CD4-positive, CD25-positive, alpha-beta regulatory T cell (primary cell): ENCODE measurements around the gene SORCS2. TPM values are rescaled to one million over a fixed set of nuclear protein-coding genes. Genes with fewer than 3 reads are reported as not detected.
A peak's percentile ranks its signal among the peaks of the same experiment; 100 is the strongest.

Experiments used
- ATAC-seq, 2 donors: fragments of 150-1000 bp; cut with Tn5 transposase; one replicate each; pipeline ENCODE4 v1.10.0; 2021; ENCODE audit warnings: low read depth in 2 of 2, moderate number of reproducible peaks in 2 of 2, moderate library complexity in 1 of 2
- DNase-seq, 3 donors: peaks; one replicate each; pipeline versions ENCODE4 v3.0.0 to v3.0.0-alpha.2; 2012 to 2022; ENCODE audit warnings: mixed read lengths in 1 of 3
- H3K27ac ChIP-seq: one replicate; pipeline ENCODE4 v1.7.0; 2013; ENCODE audit warnings: mild to moderate bottlenecking, low read length; ENCODE audit not compliant: insufficient read depth, poor library complexity, severe bottlenecking
- H3K27me3 ChIP-seq: one replicate; pipeline ENCODE4 v1.7.0; 2013; ENCODE audit warnings: low read length; ENCODE audit not compliant: control insufficient read depth, insufficient read depth
- H3K36me3 ChIP-seq: one replicate; pipeline ENCODE4 v1.7.0; 2013; ENCODE audit warnings: mild to moderate bottlenecking, low read length, moderate library complexity; ENCODE audit not compliant: control insufficient read depth, insufficient read depth
- H3K4me1 ChIP-seq: 2 replicates; pipeline ENCODE4 v1.7.0; 2013; ENCODE audit warnings: mild to moderate bottlenecking, low read length; ENCODE audit not compliant: insufficient read depth, control insufficient read depth, poor library complexity, severe bottlenecking
- H3K4me3 ChIP-seq: one replicate; pipeline ENCODE4 v1.7.0; 2013; ENCODE audit warnings: low read depth, mild to moderate bottlenecking, low read length, moderate library complexity
- H3K9me3 ChIP-seq, 2 experiments: 1 replicate in 1 of 2; 2 replicates in 1 of 2; pipeline ENCODE4 v1.7.0; 2013; ENCODE audit warnings: low read length in 2 of 2, mild to moderate bottlenecking in 1 of 2, moderate library complexity in 1 of 2; ENCODE audit not compliant: control insufficient read depth in 2 of 2
- H3K27ac Mint-ChIP-seq, 3 donors: one replicate each; pipeline ENCODE4 v1.8.0; 2020 to 2022; ENCODE audit warnings: mild to moderate bottlenecking in 3 of 3, mixed read lengths in 3 of 3, moderate library complexity in 2 of 3
- H3K27me3 Mint-ChIP-seq: one replicate; pipeline ENCODE4 v1.8.0; 2022; ENCODE audit warnings: mild to moderate bottlenecking, mixed read lengths
- H3K36me3 Mint-ChIP-seq: one replicate; pipeline ENCODE4 v1.8.0; 2020; ENCODE audit warnings: mixed read lengths
- H3K4me1 Mint-ChIP-seq, 4 donors: one replicate each; pipeline ENCODE4 v1.8.0; 2020 to 2022; ENCODE audit warnings: mixed read lengths in 4 of 4, mild to moderate bottlenecking in 1 of 4
- H3K4me3 Mint-ChIP-seq, 4 donors: one replicate each; pipeline ENCODE4 v1.8.0; 2020 to 2022; ENCODE audit warnings: mild to moderate bottlenecking in 4 of 4, mixed read lengths in 4 of 4, moderate library complexity in 3 of 4
- H3K9me3 Mint-ChIP-seq, 7 donors: one replicate each; pipeline ENCODE4 v1.8.0; 2020 to 2022; ENCODE audit warnings: mixed read lengths in 7 of 7, mild to moderate bottlenecking in 3 of 7, moderate library complexity in 2 of 7
- polyA plus RNA-seq, 4 donors: library from polyadenylated mRNA; unstranded; fragments of 300-500 nt; fragmentation: Illumina TruSeq; gene quantifications; one replicate each; pipeline ENCODE4 v1.2.3, GENCODE V29; 2021
- total RNA-seq: library from RNA; stranded (reverse); gene quantifications from one replicate; pipeline ENCODE4 v1.2.3, GENCODE V29; 2022

Gene SORCS2
- total and polyA plus RNA-seq, 5 donors from 2014 or later = not detected

DNA sequence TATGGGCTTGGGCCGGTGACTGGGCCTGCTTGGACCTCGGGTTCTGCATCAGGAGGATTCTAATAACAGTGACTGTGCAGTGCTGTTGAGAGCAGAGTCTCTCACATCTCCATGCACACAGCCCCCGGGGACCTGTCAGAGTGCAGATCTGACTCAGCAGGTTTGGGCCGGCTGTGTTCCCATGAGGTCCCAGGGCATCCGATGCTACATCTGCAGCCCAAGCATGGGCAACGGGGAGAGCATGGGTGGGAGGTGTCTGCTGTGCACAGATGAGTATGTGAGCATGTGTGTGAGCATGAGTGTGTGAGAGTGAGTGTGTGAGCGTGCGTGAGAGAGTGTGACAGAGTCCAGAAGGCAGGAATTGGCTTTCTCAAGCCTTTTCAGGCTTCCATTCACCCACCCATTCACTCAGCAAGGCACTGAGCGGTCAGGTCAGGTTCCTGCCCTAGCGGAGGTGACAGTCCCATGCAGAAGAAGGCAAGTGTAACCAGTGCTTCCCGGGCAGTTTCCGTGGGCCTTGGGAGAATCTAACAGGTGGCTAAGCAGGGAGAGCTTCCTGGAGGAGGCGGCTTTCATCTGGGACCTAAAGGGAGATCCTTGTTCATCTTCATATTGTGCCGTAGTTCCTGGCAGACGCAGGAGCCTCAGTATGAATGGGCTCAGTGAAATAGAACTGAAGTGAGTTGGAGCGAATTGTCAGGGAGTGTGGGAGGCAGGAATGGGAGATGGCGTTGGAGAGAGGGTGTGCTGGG lies 62.6 kb downstream of the SORCS2 start:
- H3K9me3 Mint-ChIP-seq = no peaks in the 10 kb centered on the region
- H3K27ac Mint-ChIP-seq = peak overlapping the region in 1 of 3 donors; percentile 2
- no peak overlapping the region for H3K4me3 Mint-ChIP-seq
- peaks cover 5% of the 10 kb centered on the region for H3K27me3 Mint-ChIP-seq
- Histone ChIP-seq H3K4me1 (no peaks in the 10 kb centered on the region), H3K27ac (no peak overlapping the region), H3K27me3 (no peaks in the 10 kb centered on the region), H3K9me3 (no peaks in the 10 kb centered on the region), H3K36me3 (no peaks in the 10 kb centered on the region), H3K4me3 (no peak overlapping the region)
- no peak for DNase-seq
- no peaks in the 10 kb centered on the region for H3K36me3 Mint-ChIP-seq
- ATAC-seq = no peak
- H3K4me1 Mint-ChIP-seq = no peaks in the 10 kb centered on the region

- ATAC-seq = no peak
- Mint-ChIP-seq H3K27ac (peak overlapping the region in 1 of 3 donors; percentile 2), H3K27me3 (peaks cover 5% of the 10 kb centered on the region), H3K4me1 (no peaks in the 10 kb centered on the region), H3K36me3 (no peaks in the 10 kb centered on the region), H3K9me3 (peaks cover 0 to 3% (median 0%) of the 10 kb centered on the region in 7 donors), H3K4me3 (no peak overlapping the region)
- H3K27ac ChIP-seq = no peak overlapping the region
- no peaks in the 10 kb centered on the region for H3K4me1 ChIP-seq
- H3K36me3 ChIP-seq = no peaks in the 10 kb centered on the region
- DNase-seq = no peak
- no peak overlapping the region for H3K4me3 ChIP-seq
- no peaks in the 10 kb centered on the region for H3K9me3 ChIP-seq
- no peaks in the 10 kb centered on the region for H3K27me3 ChIP-seq
Measured at GRCh38 chr4:7255488-7255881, 63.1 kb downstream of the SORCS2 start.

DNA sequence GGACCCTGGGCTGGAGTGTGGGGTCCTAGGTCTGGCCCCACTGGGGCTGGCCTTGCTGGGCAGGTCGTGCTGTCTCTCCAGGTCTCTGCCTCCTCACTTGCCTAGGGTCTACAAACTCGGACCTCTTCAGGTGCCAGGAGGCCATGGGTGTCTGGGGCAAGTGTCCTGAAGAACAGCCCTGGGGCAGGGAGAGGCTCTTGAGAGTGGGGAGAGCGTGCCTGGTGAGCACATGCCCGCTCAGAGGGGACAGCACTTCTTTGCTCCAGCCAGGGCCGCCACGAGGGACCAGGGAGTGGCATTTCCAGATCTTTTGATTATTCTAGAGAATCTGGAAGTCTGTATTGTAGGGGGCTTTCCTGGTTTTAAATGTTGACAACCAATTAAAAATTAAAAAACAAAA lies 63.7 kb downstream of the SORCS2 start:
- ATAC-seq (no peak), DNase-seq (no peak)
- H3K4me1 ChIP-seq = no peaks in the 10 kb centered on the region
- peaks cover 5% of the 10 kb centered on the region for H3K27me3 Mint-ChIP-seq
- H3K36me3 ChIP-seq = no peaks in the 10 kb centered on the region
- no peaks in the 10 kb centered on the region for H3K27me3 ChIP-seq
- H3K4me3 ChIP-seq = no peak overlapping the region
- no peak overlapping the region for H3K27ac Mint-ChIP-seq
- no peak overlapping the region for H3K27ac ChIP-seq
- no peak overlapping the region for H3K4me3 Mint-ChIP-seq
- peaks cover 0 to 4% (median 0%) of the 10 kb centered on the region in 7 donors for H3K9me3 Mint-ChIP-seq
- H3K36me3 Mint-ChIP-seq = no peaks in the 10 kb centered on the region
- no peaks in the 10 kb centered on the region for H3K4me1 Mint-ChIP-seq
- H3K9me3 ChIP-seq = no peaks in the 10 kb centered on the region

DNA sequence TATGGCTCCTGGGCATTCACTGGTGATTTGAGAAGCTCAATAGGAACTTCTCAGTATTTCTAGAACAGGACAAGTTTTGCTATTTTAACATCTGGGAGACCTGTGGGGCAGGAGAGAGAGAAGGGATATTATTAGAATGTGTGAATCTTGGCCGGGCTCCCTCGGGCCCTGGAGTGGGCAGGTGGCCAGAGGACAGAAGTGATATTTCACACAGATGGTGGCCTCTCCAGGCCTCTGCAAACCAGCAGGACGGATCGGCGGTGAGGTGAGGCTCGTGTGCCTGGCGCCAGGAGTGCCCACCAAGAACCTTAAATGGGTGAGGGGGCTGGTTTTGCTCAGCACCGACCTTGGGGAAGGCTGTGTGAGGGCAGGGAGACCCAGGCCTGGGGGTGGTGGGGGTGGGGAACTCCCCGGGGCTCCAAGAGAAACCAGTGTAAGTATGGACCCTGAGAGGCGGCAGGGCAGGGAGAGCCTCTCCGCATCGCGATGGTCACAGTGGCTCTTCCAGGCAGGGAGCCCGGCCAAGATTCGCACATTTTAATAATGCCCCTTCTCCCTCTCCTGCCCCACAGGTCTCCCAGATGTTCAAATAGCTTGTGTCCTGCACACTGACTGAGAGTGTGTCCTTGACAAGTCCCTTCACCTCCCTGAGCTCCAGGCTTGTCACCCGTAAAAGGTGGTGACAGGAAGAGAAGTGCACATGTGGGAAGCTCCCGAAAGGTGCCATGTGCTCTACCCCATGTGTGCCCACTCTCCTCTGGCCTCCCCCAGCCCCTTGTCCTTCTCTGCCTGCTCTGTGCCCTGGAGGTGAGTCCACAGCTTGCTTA lies 64.9 kb downstream of the SORCS2 start:
- Mint-ChIP-seq H3K27ac (no peak overlapping the region), H3K36me3 (no peaks in the 10 kb centered on the region), H3K4me3 (no peak overlapping the region), H3K4me1 (no peaks in the 10 kb centered on the region), H3K9me3 (peaks cover 0 to 4% (median 0%) of the 10 kb centered on the region in 7 donors), H3K27me3 (peaks cover 5% of the 10 kb centered on the region)
- Histone ChIP-seq H3K4me3 (no peak overlapping the region), H3K9me3 (no peaks in the 10 kb centered on the region), H3K27ac (no peak overlapping the region), H3K27me3 (no peaks in the 10 kb centered on the region), H3K4me1 (no peaks in the 10 kb centered on the region), H3K36me3 (no peaks in the 10 kb centered on the region)
- no peak for ATAC-seq
- no peak for DNase-seq

GRCh38 chr4:7259039-7259438 lies 66.7 kb downstream of the SORCS2 start:
- no peaks in the 10 kb centered on the region for H3K36me3 Mint-ChIP-seq

DNA sequence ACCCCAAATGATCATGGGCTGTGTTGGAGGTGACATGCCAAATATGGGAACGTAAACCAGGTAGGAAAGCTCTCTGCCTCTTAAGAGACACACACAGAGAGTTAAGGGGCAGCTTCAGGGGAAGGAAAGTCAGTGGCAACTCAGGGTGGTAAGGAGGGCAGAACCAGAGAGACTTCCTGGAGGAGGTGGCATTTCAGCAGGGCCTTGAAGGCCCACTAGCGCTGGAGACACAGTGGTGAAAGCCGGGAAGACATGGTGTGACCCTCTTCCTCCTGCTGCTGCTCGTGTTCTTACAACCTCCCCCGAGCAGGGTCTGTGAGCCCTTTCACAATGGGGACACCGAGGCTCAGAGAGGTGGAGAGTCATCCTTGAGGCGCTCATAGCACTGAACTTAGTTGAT lies 68.2 kb downstream of the SORCS2 start:
- Histone ChIP-seq H3K9me3 (no peaks in the 10 kb centered on the region), H3K4me1 (no peaks in the 10 kb centered on the region), H3K27me3 (no peaks in the 10 kb centered on the region), H3K27ac (no peak overlapping the region), H3K4me3 (no peak overlapping the region), H3K36me3 (no peaks in the 10 kb centered on the region)
- Mint-ChIP-seq H3K9me3 (peaks cover 0 to 4% (median 0%) of the 10 kb centered on the region in 7 donors), H3K27me3 (peaks cover 5% of the 10 kb centered on the region), H3K4me1 (no peaks in the 10 kb centered on the region), H3K27ac (no peak overlapping the region), H3K36me3 (no peaks in the 10 kb centered on the region), H3K4me3 (no peak overlapping the region)
- DNase-seq (no peak), ATAC-seq (no peak)

More at GRCh38 chr4:7259039-7259438, 66.7 kb downstream of the SORCS2 start:
- Mint-ChIP-seq H3K4me3 (no peak overlapping the region), H3K9me3 (peaks cover 0 to 4% (median 0%) of the 10 kb centered on the region in 7 donors), H3K27me3 (peaks cover 5% of the 10 kb centered on the region), H3K27ac (no peak overlapping the region), H3K4me1 (no peaks in the 10 kb centered on the region)
- Histone ChIP-seq H3K27me3 (no peaks in the 10 kb centered on the region), H3K4me3 (no peak overlapping the region), H3K4me1 (no peaks in the 10 kb centered on the region), H3K9me3 (no peaks in the 10 kb centered on the region), H3K36me3 (no peaks in the 10 kb centered on the region), H3K27ac (no peak overlapping the region)
- DNase-seq (no peak), ATAC-seq (no peak)

DNA sequence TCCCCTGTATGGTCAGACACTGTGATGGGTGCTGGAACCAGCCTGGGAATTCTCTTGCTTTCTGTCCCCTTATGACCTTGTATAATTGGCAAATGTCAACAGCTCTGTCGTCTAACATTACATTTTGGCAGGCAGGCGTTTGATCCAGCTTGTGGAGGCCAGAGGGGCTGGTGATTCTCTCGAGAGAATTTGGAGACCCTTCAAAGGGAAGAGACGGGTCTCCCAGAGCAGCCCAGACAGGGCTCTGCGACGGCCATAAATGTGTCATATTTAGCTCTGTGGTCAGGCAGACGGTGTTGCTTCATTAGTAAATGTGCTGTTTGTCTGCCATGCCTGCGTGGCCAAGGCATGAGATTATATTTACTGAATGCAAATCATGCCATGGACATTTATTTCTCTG lies 68.7 kb downstream of the SORCS2 start:
- no peak overlapping the region for H3K27ac ChIP-seq
- H3K9me3 ChIP-seq = no peaks in the 10 kb centered on the region
- no peaks in the 10 kb centered on the region for H3K4me1 ChIP-seq
- Mint-ChIP-seq H3K4me1 (no peaks in the 10 kb centered on the region), H3K4me3 (no peak overlapping the region), H3K36me3 (no peaks in the 10 kb centered on the region), H3K27me3 (peaks cover 5% of the 10 kb centered on the region), H3K9me3 (peaks cover 0 to 4% (median 0%) of the 10 kb centered on the region in 7 donors), H3K27ac (no peak overlapping the region)
- H3K4me3 ChIP-seq = no peak overlapping the region
- no peaks in the 10 kb centered on the region for H3K36me3 ChIP-seq
- DNase-seq = no peak
- ATAC-seq = no peak
- no peaks in the 10 kb centered on the region for H3K27me3 ChIP-seq
